Esophagus mucosa (tissue), 1 donor: ENCODE measurements around the gene IVNS1ABP. TPM values are rescaled to one million over a fixed set of nuclear protein-coding genes. Genes with fewer than 3 reads are reported as not detected.
"Not testable (repeated sequence)": the region's sequence is repeated elsewhere in the genome, so short reads cannot be mapped to it uniquely, and the experiment has no call there.

ENCODE experiments used
- ATAC-seq: fragments of 200-7000 bp; cut with Tn5 transposase; one replicate; pipeline ENCODE4 v1.9.1; 2020
- total RNA-seq: library from RNA; stranded (reverse); gene quantifications from one replicate; pipeline ENCODE4 v1.2.4, GENCODE V29; 2023
- donor health status: DM: yes; HTN: yes; CAD: no.

IVNS1ABP gene
- total RNA-seq, 1 donor from 2014 or later, result 52.8 TPM

DNA sequence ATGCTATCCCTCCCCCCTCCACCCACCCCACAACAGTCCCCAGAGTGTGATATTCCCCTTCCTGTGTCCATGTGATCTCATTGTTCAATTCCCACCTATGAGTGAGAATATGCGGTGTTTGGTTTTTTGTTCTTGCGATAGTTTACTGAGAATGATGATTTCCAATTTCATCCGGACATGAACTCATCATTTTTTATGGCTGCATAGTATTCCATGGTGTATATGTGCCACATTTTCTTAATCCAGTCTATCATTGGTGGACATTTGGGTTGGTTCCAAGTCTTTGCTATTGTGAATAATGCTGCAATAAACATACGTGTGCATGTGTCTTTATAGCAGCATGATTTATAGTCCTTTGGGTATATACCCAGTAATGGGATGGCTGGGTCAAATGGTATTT is 65.1 kb downstream of the IVNS1ABP start:
- ATAC-seq, result not testable (repeated sequence)

DNA sequence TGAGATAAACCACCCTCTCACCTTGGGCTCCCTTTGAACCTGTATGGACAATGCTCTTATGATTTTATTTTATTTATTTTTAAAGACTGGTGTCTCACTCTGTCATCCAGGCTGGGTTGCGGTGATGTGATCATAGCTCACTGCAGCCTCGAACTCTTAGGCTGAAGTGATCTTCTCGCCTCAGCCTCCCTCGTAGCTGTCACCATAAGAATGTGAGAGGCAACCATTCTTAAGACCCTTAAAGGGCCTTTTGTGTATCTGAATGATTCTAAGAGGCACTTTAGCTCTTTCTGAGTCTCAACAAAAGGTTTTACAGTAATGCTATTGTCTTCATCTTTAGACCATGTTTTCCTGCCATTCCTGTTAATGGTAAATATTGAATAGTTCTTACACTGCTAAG is 67.0 kb downstream of the IVNS1ABP start:
- ATAC-seq, result no peak

DNA sequence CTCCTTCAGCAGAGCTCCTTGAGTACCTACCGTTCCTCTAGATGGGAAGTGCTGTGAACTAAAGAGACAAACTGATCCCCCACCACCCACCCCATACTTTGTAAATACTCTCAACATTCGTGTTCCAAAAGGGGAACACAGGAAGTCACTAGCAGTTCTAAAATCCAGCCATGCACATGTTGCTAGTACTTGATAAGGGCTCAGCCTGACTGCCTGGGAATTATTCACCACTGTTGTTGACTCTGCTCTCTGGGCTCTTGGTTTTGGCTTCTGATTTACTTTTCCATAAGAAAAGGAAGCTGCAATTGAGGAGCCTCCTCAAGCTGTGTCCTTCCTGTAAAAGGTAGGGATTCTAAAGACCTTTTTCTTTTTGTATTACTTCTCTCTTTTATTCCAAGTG is 67.5 kb downstream of the IVNS1ABP start:
- ATAC-seq, result no peak

Other genes starting within 250 kb of the IVNS1ABP start
- gene TRMT1L, start 160.3 kb downstream of the IVNS1ABP start, total RNA-seq, result 13.5 TPM
- 2.4 TPM for gene SWT1, start 160.1 kb downstream of the IVNS1ABP start, total RNA-seq